Measurements from ENCODE around the gene INSM1.

DNA sequence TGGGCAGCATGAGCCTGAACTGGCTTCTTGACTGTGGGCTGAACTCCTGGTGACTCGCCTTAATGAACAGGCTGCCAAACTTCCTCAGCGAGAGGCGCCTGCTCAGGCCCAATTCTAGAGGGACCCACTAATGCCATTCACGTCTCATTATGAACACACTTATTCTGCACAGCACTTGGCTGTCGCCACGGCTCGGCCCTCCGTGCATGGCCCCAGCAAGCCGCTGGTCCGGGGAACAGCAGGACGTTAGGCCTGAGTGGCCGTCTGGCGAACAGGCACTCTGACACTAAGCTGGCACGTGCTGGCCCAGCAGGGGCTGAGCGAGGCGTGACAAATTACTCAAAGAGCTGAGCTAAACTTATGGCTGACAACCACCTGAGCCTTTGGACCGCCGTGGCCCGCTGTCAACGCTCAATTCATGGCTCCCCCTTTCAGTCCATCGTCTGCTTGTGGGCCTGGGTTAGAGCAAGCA, 45.9 kb downstream of the INSM1 start:
- no peak for TF ChIP-seq CTCF (IDR thresholded peaks at IDR 0.05)
- TF ChIP-seq POLR2A (IDR thresholded peaks at IDR 0.05), result no peak

All from right lobe of liver (tissue), 4 donors.